ENCODE data around the gene LBR.

LBR gene

DNA sequence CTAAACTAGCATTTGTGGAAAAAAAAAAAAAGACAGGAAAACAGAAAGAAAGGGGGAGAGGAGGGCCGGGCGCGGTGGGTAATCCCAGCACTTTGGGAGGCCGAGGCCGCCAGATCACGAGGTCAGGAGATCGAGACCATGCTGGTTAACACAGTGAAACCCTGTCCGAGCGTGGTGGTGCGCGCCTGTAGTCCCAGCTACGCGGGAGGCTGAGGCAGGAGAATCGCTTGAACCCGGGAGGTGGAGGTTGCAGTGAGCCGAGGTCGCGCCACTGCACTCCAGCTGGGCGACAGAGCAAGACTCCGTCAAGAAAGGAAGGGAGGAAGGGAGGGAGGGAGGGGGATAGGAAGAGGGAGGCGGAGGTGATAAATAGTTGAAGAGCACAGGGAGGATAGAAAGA lies 54.7 kb downstream of the LBR start:
- DNase-seq (ENCODE audit: low spot score): no peak

DNA sequence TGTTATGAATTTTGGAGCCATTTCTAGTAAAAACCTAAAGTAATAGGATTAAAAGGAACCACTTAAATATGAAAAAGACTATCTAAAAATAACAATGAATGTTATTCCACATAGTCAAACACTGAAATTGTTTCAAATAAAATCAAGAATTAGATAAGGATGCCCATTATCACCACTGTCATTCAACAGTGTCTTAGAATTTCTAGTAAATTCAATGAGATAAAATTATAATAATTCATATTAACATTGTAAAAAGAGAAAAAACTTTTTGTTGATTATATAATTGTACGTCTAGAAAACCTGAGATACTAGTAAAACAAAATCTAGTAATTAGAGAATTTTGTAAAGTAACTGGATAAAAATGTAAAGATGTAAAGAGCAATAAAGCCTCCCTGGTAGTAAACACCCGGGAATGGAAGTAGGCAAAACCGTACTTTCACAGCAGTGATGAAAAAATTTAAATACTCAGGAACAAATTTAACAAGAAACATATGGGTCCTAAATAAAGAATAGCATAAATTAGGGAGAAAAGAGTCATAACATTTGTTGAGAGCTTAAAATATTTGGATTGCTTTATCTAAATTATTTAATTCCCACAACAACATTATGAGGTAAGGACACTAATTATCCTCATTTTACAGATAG lies 56.4 kb downstream of the LBR start:
- DNase-seq (ENCODE audit: low spot score): no peak

DNA sequence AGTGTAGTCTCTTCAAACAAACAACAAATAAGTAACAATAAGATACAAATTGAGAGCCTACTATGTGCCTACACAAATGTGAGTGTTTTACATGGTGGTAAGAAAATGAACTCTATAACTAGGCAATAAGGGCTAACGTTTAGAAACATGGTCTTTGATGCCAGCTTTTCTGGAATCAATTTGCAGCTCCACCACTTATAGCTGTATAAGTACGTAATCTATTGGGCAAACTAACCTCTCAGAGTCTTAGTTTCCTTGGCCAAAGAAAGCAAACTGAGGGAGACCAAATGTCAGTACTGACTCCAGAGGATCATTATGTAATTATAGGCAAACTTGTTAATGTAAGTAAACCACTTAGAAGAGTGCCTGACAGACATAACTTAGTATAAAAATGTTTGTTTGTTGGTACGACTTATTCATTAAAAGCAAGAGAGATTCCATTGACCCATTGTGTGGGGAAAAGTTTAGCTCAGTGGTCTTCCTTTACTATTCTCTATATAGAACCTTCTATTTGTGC lies 59.7 kb downstream of the LBR start:
- DNase-seq (ENCODE audit: low spot score): no peak

DNA sequence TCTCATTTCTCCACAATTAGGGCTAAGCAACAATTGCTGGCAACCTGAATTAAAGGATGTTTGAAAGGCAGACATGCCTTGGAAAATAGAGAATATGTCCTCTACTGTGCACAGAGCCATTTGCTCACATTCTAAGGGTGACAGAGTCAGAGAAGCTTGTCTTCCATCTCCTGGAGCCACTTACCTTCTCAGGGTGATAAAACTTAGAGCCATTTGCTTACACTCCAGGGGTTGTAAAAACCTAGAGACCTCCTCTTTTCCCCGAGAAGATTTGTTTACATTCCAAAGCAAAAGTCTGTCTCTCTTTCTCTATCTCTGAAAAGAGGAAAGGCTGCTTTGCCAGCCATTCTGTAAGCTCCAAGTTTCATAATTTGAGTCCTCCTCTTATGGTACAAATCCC lies 61.3 kb downstream of the LBR start:
- DNase-seq (ENCODE audit: low spot score): no peak

DNA sequence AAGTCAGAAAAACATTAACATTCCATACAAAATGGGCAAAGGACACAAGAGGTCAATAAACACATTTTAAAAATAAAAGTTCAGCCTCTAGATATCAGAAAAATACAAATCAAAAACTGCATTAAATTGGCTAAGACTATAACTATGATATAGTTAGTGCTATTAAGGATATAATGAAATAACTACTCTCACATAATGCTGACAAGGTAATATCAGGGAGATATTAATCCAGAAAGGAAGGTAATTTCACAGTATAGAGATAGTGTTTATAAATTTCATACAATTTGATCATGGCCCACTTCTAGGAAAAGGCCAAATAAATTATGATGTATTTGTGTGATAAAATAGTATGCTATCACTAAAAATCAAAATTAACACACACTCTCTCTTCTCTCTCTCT lies 61.8 kb downstream of the LBR start:
- DNase-seq (ENCODE audit: low spot score): no peak

DNA sequence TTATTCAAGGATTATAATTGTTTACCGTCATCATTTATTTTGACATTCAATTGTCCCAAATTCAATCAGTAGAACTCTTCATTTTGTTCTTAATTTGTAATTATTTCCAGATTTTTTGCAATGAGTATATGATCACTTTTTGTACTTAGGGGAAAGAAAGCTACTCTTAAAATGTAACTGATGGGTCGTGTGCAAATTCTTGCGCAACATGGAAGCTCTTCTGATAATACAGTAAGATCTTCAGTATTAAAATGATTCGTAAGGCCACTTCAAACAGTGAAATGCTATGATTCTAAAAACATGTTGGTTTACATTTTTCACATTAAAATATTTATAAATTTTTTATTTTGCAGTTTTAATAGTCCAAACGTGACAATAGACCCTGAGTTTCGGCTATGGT lies 63.4 kb downstream of the LBR start:
- no peak for DNase-seq (ENCODE audit: low spot score)

DNA sequence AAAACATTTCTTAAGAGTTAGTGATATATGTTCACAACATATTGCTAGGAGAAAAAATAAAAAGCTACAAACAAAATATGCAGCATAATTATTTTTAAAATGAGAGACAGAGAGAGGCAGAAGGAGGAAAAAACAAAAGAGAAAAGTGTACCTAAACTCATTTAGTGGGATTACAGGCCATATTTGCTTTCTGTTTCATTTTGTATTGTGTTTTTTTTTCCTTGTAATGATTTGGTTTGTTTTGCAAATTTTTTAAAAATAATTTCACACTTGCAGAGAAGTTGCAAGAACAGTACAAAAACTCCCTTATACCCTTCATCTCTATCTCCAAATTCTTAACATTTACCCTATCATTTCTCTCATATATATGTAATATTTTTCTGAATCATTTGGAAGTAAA lies 65.0 kb downstream of the LBR start:
- DNase-seq (ENCODE audit: low spot score): no peak

DNA sequence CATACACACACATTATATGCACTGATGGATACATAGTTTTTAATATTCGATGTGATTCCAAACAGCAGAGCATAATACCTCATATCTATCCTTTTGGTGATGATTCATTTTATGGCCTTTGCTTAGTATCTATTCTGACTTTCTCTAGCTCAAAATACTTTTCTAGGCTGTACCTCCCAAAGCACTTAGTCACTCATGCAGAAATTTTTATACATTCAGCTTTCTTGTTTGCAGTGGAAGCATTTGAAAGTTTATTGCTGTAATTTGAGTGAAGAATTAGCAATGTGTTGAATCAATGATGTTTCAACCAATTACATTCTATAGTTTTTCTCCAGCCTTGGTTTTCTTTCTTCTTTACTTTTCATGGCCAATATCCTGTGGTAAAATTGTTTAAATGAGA lies 66.7 kb downstream of the LBR start:
- no peak for DNase-seq (ENCODE audit: low spot score)

DNA sequence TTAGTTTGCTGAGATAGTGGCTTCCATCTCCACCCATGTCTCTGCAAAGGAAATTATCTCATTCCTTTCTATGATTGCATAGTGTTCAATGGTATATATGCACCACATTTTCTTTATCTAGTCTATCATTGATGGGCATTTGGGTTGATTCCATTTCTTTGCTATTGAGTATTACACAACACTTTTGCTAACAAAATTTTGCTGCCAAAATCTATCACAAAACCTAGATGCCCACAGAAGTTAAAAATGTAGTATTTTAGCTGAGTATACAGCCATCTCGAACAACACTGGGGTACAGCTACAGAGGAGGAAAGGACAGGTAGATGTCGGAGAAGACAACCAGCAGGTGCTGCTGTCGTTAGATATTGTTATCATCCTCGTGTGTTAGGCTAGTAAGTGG lies 67.7 kb downstream of the LBR start:
- DNase-seq (ENCODE audit: low spot score): no peak

DNA sequence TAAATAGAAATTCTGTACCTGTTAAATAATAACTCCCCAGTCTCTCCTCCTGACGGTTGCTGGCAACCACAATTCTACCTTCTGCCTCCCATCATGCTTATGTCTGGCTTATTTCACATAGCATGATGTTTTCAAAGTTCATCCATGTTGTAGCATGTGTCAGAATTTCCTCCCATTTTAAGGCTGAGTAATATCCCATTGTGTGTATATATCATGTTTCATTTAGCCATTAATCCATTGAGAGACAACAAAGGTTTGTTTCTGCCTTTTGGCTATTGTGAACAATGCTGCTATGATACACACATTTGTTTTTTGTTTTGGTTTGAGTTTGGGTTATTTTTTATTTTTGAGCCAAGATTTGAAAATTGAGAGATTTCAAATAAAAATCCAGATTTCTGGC lies 72.0 kb downstream of the LBR start:
- DNase-seq (ENCODE audit: low spot score): no peak

DNA sequence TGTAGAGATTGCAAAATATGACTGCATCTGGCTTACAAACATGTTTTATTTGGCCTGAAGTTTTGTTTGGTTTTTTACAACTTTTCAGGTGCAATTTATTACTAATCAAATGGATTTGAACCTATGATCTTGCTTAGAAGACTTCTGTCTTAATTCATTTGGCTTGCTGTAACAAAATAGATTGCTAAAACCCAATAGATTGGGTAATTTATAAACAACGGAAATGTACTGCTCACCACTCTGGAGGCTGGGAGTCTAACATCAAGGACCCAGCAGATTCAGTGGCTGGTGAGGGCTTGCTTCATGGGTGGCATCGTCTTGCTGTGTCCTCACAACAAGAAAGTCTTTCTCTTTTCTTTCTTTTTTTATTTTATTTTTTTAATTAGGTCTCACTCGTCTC lies 72.9 kb downstream of the LBR start:
- no peak for DNase-seq (ENCODE audit: low spot score)

Data from cerebellar cortex (tissue), 1 donor.